ENCODE data around the gene AMTN.
"Not testable (repeated sequence)": the region's sequence is repeated elsewhere in the genome, so short reads cannot be mapped to it uniquely, and the experiment has no call there.

The AMTN gene

GRCh38 chr4:70518269-70518668 is at the start of gene AMTN:
TSS of gene AMTN (plus strand) at chr4:70518569. CDS start at chr4:70518778, 209 bp downstream.
- no peak for DNase-seq

GRCh38 chr4:70471897-70472296 is 46.5 kb upstream of the AMTN start, which contains the start of gene MUC7:
TSS of gene MUC7 (plus strand) at chr4:70472197. CDS start at chr4:70474022, 1,825 bp downstream.
- no peak for DNase-seq

GRCh38 chr4:70473679-70474078 is 44.7 kb upstream of the AMTN start:
- DNase-seq = no peak

GRCh38 chr4:70488748-70489147 is 29.6 kb upstream of the AMTN start:
- DNase-seq = no peak

- DNase-seq = no peak
Observed at GRCh38 chr4:70496231-70496630, 22.1 kb upstream of the AMTN start.

- not testable (repeated sequence) for DNase-seq
Observed at GRCh38 chr4:70501838-70502237, 16.5 kb upstream of the AMTN start.

GRCh38 chr4:70504733-70505132 is 13.6 kb upstream of the AMTN start:
- no peak for DNase-seq

GRCh38 chr4:70505151-70505748 is 13.1 kb upstream of the AMTN start:
- peak; percentile 66 for DNase-seq

GRCh38 chr4:70508801-70509200 is 9.6 kb upstream of the AMTN start:
- no peak for DNase-seq

- DNase-seq = no peak
Observed at GRCh38 chr4:70511365-70511764, 7.0 kb upstream of the AMTN start.

GRCh38 chr4:70515367-70516250 is 2.8 kb upstream of the AMTN start:
- DNase-seq = no peak

GRCh38 chr4:70518716-70519115 is 347 bp downstream of the AMTN start:
- no peak for DNase-seq

GRCh38 chr4:70522626-70523025 is 4.3 kb downstream of the AMTN start:
- no peak for DNase-seq

GRCh38 chr4:70530997-70531396 is 12.6 kb downstream of the AMTN start:
- DNase-seq = no peak

GRCh38 chr4:70531981-70532380 is 13.6 kb downstream of the AMTN start:
- DNase-seq = no peak

- DNase-seq = no peak
Observed at GRCh38 chr4:70533211-70533610, 14.8 kb downstream of the AMTN start.

GRCh38 chr4:70533791-70534190 is 15.4 kb downstream of the AMTN start:
- no peak for DNase-seq

- DNase-seq = not testable (repeated sequence)
Observed at GRCh38 chr4:70534886-70535285, 16.5 kb downstream of the AMTN start.

- no peak for DNase-seq
Observed at GRCh38 chr4:70538869-70539268, 20.5 kb downstream of the AMTN start.

GRCh38 chr4:70544279-70544868 is 26.0 kb downstream of the AMTN start:
- no peak for DNase-seq

GRCh38 chr4:70556856-70557255 is 38.5 kb downstream of the AMTN start:
- DNase-seq = no peak

GRCh38 chr4:70559211-70559830 is 41.0 kb downstream of the AMTN start:
- peak; percentile 53 for DNase-seq

GRCh38 chr4:70559924-70560323 is 41.6 kb downstream of the AMTN start:
- no peak for DNase-seq
